SK-N-SH (cell line): ENCODE data around the gene SSUH2. TPM values are rescaled to one million over a fixed set of nuclear protein-coding genes. Genes with fewer than 3 reads are reported as not detected.
A peak's percentile ranks its signal among the peaks of the same experiment; 100 is the strongest.

Experiments used
- CTCF ChIA-PET: fragments of 300-600, 350-600 bp; formaldehyde crosslinking; extraction: SDS; loops from one replicate; lab custom pipeline; 2021; lab: Yijun Ruan, JAX
- POLR2A ChIA-PET: fragments of 350-600 bp; sonication (Branson Sonifier 250); formaldehyde crosslinking; extraction: SDS; loops from one replicate; lab custom pipeline; 2020; ENCODE audit warnings: antibody characterized with exemption, inconsistent platforms; lab: Yijun Ruan, JAX
- DNase-seq: peaks from one replicate; pipeline ENCODE4 v3.0.0; 2012
- H2AFZ ChIP-seq: fragments of 200-600 bp; sonication (generic); 2 replicates; pipeline ENCODE4 v1.8.1; 2016; ENCODE audit warnings: antibody characterized with exemption, mild to moderate bottlenecking, low read depth
- H3F3A ChIP-seq: fragments of 200-600 bp; sonication (generic); replicated peaks from 2 replicates; pipeline ENCODE3; 2016; ENCODE audit warnings: antibody characterized with exemption, mild to moderate bottlenecking; ENCODE audit not compliant: insufficient read depth
- H3K27ac ChIP-seq, 2 experiments: fragments of 200-500 bp in 1 of 2; fragments of 200-600 bp in 1 of 2; sonication (Bioruptor generic) in 1 of 2; sonication (generic), shearing (Covaris generic) in 1 of 2; 2 replicates each; pipeline versions ENCODE4 v1.5.1 to v1.6.1; 2014 to 2016; ENCODE audit warnings: low read depth in 2 of 2, inconsistent platforms in 1 of 2, low read length in 1 of 2, mild to moderate bottlenecking in 1 of 2, mixed read lengths in 1 of 2
- H3K27me3 ChIP-seq: fragments of 200-600 bp; sonication (generic), shearing (Covaris generic); 2 replicates; pipeline ENCODE4 v1.6.1; 2016; ENCODE audit warnings: mixed run types; ENCODE audit not compliant: insufficient read depth
- H3K36me3 ChIP-seq, 2 experiments: fragments of 200-500 bp in 1 of 2; fragments of 200-600 bp in 1 of 2; sonication (Bioruptor generic) in 1 of 2; sonication (generic) in 1 of 2; replicated peaks in 1 of 2; 2 replicates each; pipeline versions ENCODE3 to v1.5.1; 2014 to 2016; ENCODE audit warnings: low read length in 1 of 2, mild to moderate bottlenecking in 1 of 2; ENCODE audit not compliant: insufficient read depth in 2 of 2, control insufficient read depth in 1 of 2
- H3K4me1 ChIP-seq, 2 experiments: fragments of 200-500 bp in 1 of 2; fragments of 200-600 bp in 1 of 2; sonication (Bioruptor generic) in 1 of 2; sonication (generic), shearing (Covaris generic) in 1 of 2; 2 replicates each; pipeline versions ENCODE4 v1.5.1 to v1.6.1; 2014 to 2016; ENCODE audit warnings: low read depth in 1 of 2, low read length in 1 of 2, mixed run types in 1 of 2; ENCODE audit not compliant: insufficient read depth in 2 of 2, control insufficient read depth in 1 of 2
- H3K4me2 ChIP-seq: fragments of 200-600 bp; sonication (generic), shearing (Covaris generic); 2 replicates; pipeline ENCODE4 v1.6.1; 2017; ENCODE audit warnings: mixed run types
- H3K4me3 ChIP-seq, 2 experiments: fragments of 200-500 bp in 1 of 2; fragments of 200-600 bp in 1 of 2; sonication (Bioruptor generic) in 1 of 2; sonication (generic), shearing (Covaris generic) in 1 of 2; 2 replicates each; pipeline versions ENCODE4 v1.5.1 to v1.8.1; 2014 to 2016; ENCODE audit warnings: low read depth in 2 of 2, inconsistent platforms in 1 of 2, low read length in 1 of 2, mild to moderate bottlenecking in 1 of 2, mixed read lengths in 1 of 2, moderate library complexity in 1 of 2
- H3K79me2 ChIP-seq: fragments of 200-600 bp; sonication (generic); 2 replicates; pipeline ENCODE4 v1.8.1; 2017; ENCODE audit warnings: mild to moderate bottlenecking; ENCODE audit not compliant: insufficient read depth
- H3K9ac ChIP-seq: fragments of 200-600 bp; sonication (generic); 2 replicates; pipeline ENCODE4 v1.6.1; 2017; ENCODE audit warnings: mixed run types
- H3K9me2 ChIP-seq: fragments of 200-600 bp; sonication (generic); 2 replicates; pipeline ENCODE4 v1.6.1; 2017; ENCODE audit warnings: mixed run types
- H3K9me3 ChIP-seq: fragments of 200-600 bp; sonication (generic); 2 replicates; pipeline ENCODE4 v1.6.1; 2017; ENCODE audit warnings: mixed run types, mild to moderate bottlenecking, moderate library complexity
- H4K20me1 ChIP-seq: fragments of 200-600 bp; sonication (generic); 2 replicates; pipeline ENCODE4 v1.6.1; 2017; ENCODE audit warnings: mild to moderate bottlenecking, mixed run types; ENCODE audit not compliant: insufficient read depth
- CHD2 ChIP-seq: fragments of 150-350 bp; IDR thresholded peaks from 2 replicates; pipeline ENCODE4 v1.6.1; 2018; ENCODE audit warnings: low read length; ENCODE audit not compliant: partially characterized antibody
- FOSL2 ChIP-seq: IDR thresholded peaks from 2 replicates; pipeline ENCODE4 v1.4.0; 2012; ENCODE audit warnings: low read depth, mild to moderate bottlenecking, moderate library complexity, borderline replicate concordance
- FOXJ3 ChIP-seq: sonication (generic); formaldehyde crosslinking; IDR thresholded peaks from 2 replicates; pipeline ENCODE4 v1.5.1; 2020; ENCODE audit warnings: mild to moderate bottlenecking, missing genetic modification reagents
- FOXM1 ChIP-seq: IDR thresholded peaks from 2 replicates; pipeline ENCODE4 v1.4.0; 2012; ENCODE audit warnings: low read depth, mild to moderate bottlenecking
- GATA2 ChIP-seq: sonication (generic); formaldehyde crosslinking; IDR thresholded peaks from 2 replicates; pipeline ENCODE4 v1.5.0; 2020; ENCODE audit warnings: mild to moderate bottlenecking, missing genetic modification reagents
- JUND ChIP-seq: IDR thresholded peaks from 2 replicates; pipeline ENCODE4 v1.4.0; 2012
- MEF2A ChIP-seq: IDR thresholded peaks from 2 replicates; pipeline ENCODE4 v1.4.0; 2012; ENCODE audit warnings: low read depth, borderline replicate concordance
- MXI1 ChIP-seq: IDR thresholded peaks from 2 replicates; pipeline ENCODE4 v1.6.1; 2012; ENCODE audit warnings: mild to moderate bottlenecking, low read depth, low read length, improper control_type of control experiment
- NRF1 ChIP-seq: IDR thresholded peaks from 2 replicates; pipeline ENCODE4 v1.6.1; 2012; ENCODE audit warnings: low read depth, mild to moderate bottlenecking, low read length
- POLR2AphosphoS5 ChIP-seq: IDR thresholded peaks from 2 replicates; pipeline ENCODE4 v1.6.1; 2012; ENCODE audit warnings: low read depth, low read length
- RAD21 ChIP-seq: IDR thresholded peaks from 2 replicates; pipeline ENCODE4 v1.6.1; 2012; ENCODE audit warnings: mild to moderate bottlenecking, low read length
- RFX5 ChIP-seq: IDR thresholded peaks from 2 replicates; pipeline ENCODE4 v1.6.1; 2012; ENCODE audit warnings: mild to moderate bottlenecking, improper control_type of control experiment, low read length
- RXRA ChIP-seq: IDR thresholded peaks from 2 replicates; pipeline ENCODE4 v1.4.0; 2012; ENCODE audit warnings: low read depth, mild to moderate bottlenecking, borderline replicate concordance
- SIN3A ChIP-seq: IDR thresholded peaks from 2 replicates; pipeline ENCODE4 v1.6.1; 2012; ENCODE audit warnings: low read depth, mild to moderate bottlenecking, low read length, moderate library complexity, borderline replicate concordance
- SMC3 ChIP-seq: IDR thresholded peaks from 2 replicates; pipeline ENCODE4 v1.6.1; 2012; ENCODE audit warnings: low read depth, low read length, improper control_type of control experiment
- TAF1 ChIP-seq: IDR thresholded peaks from 2 replicates; pipeline ENCODE4 v1.6.1; 2012; ENCODE audit warnings: low read depth, mild to moderate bottlenecking, low read length, moderate library complexity, borderline replicate concordance
- TCF12 ChIP-seq: IDR thresholded peaks from 2 replicates; pipeline ENCODE4 v1.4.0; 2012
- YY1 ChIP-seq: IDR thresholded peaks from 2 replicates; pipeline ENCODE4 v1.4.0; 2012; ENCODE audit warnings: low read depth, mild to moderate bottlenecking
- WGBS: methylation state at CpG from one replicate; pipeline ENCODE4 v1.1.6; 2017; ENCODE audit warnings: low lambda C conversion rate; 5-methylcytosine and 5-hydroxymethylcytosine counted together
- polyA plus RNA-seq, 3 experiments: library from polyadenylated mRNA; depleted of rRNA; stranded (reverse); fragments of >200 nt; gene quantifications; 2 replicates each; pipeline ENCODE4 v1.2.3, GENCODE V29; 2012
- TF ChIP-seq, protein P1 (sequence below): IDR thresholded peaks from 2 replicates; pipeline ENCODE4 v1.4.0; 2012; ENCODE audit warnings: low read depth, borderline replicate concordance
- TF ChIP-seq, protein P2 (sequence below): fragments of 200-600 bp; sonication (generic); IDR thresholded peaks from 2 replicates; pipeline ENCODE4 v1.6.1; 2017; ENCODE audit warnings: antibody characterized with exemption, mild to moderate bottlenecking, moderate library complexity
- TF ChIP-seq, protein P3 (sequence below): fragments of 150-350 bp; IDR thresholded peaks from 2 replicates; pipeline ENCODE4 v1.6.1; 2016; ENCODE audit warnings: mild to moderate bottlenecking, low read depth, low read length
- TF ChIP-seq, protein P4 (sequence below): fragments of 150-350 bp; IDR thresholded peaks from 2 replicates; pipeline ENCODE4 v1.6.1; 2017; ENCODE audit warnings: antibody characterized with exemption, low read length, low read depth, borderline replicate concordance
- TF ChIP-seq, protein P5 (sequence below): IDR thresholded peaks from 2 replicates; pipeline ENCODE4; 2012

Gene SSUH2
- polyA plus RNA-seq, 1 of the 3 experiments (the other 2 are of a cell fraction): 0.18 TPM

DNA sequence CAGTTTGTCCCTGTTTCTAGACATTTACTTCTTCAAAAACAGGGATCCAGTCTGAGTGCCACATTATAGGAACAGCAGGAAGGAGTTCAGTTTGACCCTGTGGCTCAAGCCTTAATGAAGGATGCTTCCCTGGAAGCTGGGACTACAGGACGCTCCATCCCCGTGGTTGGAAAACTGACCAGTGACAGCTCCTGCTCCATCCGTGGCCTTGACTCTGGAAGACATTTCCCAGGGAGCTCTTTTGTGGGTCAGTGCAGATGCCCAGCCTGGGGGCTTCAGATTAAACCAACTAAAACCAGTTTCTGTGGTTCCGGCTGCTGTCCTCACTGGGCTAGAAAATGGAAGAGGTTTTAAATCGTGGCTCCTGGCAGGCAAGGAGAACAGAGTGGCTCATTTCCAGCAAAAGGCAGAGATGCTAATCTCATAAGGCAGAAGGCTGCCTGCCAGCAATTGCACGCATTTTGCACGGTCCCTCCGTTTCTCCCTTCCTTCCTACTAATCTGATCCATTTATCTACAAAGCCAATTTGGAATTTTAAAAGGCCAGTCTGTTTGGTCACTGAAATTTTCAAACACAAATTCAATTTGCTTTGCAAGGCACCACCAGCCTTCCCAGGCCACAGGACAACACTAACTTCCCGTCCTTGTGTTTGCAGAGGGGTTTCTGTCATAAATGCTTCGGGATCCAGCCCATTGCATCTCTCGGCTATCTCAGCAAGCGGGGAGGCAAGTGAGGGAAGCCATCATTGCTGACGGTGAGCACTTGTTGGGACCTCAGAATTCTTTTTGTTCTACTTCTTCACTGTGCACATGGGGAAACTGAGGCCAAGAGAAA, 6.2 kb upstream of the SSUH2 start:
- peaks cover 12 to 62% of the 10 kb centered on the region in 2 experiments for H3K4me1 ChIP-seq
- peak overlapping the region; percentile 9 to 38; a peak in 3 of 4 replicates for H3K4me3 ChIP-seq
- H4K20me1 ChIP-seq: no peaks in the 10 kb centered on the region
- H2AFZ ChIP-seq: peak overlapping the region; percentile 64; the same call in 1 of the 2 replicates
- no peaks in the 10 kb centered on the region for H3K36me3 ChIP-seq
- peak; percentile 80 for DNase-seq
- ChIA-PET POLR2A (interaction anchor here (0.8 to 1.3 kb wide), 7 partner anchors 8 to 149 kb away, joined by 3 to 10 read pairs (median 3); partner anchors contain the start of gene LMCD1), CTCF (interaction anchor here (0.7 to 1.3 kb wide), 7 partner anchors 13 to 209 kb away, joined by 3 to 4 read pairs (median 3); partner anchors contain the start of gene OXTR)
- WGBS: 21% methylated on average over 12 of the region's 13 CpGs
- peaks cover 6% of the 10 kb centered on the region for H3F3A ChIP-seq
- no peaks in the 10 kb centered on the region for H3K9me3 ChIP-seq
- no peaks in the 10 kb centered on the region for H3K27me3 ChIP-seq
- H3K27ac ChIP-seq: peak overlapping the region; percentile 50 to 100; a peak in 3 of 4 replicates
- H3K9ac ChIP-seq: no peak overlapping the region
- no peaks in the 10 kb centered on the region for H3K79me2 ChIP-seq
- H3K9me2 ChIP-seq: no peaks in the 10 kb centered on the region
- H3K4me2 ChIP-seq: peak overlapping the region; percentile 67
- no peak for TF ChIP-seq RFX5
- no peak for TF ChIP-seq YY1
- TF ChIP-seq FOXM1: 0 out of 2 replicates have a peak, but pooled peaks have one; percentile 54
- TF ChIP-seq, protein P1, sequence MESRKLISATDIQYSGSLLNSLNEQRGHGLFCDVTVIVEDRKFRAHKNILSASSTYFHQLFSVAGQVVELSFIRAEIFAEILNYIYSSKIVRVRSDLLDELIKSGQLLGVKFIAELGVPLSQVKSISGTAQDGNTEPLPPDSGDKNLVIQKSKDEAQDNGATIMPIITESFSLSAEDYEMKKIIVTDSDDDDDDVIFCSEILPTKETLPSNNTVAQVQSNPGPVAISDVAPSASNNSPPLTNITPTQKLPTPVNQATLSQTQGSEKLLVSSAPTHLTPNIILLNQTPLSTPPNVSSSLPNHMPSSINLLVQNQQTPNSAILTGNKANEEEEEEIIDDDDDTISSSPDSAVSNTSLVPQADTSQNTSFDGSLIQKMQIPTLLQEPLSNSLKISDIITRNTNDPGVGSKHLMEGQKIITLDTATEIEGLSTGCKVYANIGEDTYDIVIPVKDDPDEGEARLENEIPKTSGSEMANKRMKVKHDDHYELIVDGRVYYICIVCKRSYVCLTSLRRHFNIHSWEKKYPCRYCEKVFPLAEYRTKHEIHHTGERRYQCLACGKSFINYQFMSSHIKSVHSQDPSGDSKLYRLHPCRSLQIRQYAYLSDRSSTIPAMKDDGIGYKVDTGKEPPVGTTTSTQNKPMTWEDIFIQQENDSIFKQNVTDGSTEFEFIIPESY: no peak
- no peak for TF ChIP-seq SMC3
- TF ChIP-seq TAF1: no peak
- TF ChIP-seq GATA2 (CRISPR knock-in tag): peak; percentile 99
- TF ChIP-seq MXI1: peak; percentile 82; the same call in 1 of the 2 replicates
- TF ChIP-seq, protein P2, sequence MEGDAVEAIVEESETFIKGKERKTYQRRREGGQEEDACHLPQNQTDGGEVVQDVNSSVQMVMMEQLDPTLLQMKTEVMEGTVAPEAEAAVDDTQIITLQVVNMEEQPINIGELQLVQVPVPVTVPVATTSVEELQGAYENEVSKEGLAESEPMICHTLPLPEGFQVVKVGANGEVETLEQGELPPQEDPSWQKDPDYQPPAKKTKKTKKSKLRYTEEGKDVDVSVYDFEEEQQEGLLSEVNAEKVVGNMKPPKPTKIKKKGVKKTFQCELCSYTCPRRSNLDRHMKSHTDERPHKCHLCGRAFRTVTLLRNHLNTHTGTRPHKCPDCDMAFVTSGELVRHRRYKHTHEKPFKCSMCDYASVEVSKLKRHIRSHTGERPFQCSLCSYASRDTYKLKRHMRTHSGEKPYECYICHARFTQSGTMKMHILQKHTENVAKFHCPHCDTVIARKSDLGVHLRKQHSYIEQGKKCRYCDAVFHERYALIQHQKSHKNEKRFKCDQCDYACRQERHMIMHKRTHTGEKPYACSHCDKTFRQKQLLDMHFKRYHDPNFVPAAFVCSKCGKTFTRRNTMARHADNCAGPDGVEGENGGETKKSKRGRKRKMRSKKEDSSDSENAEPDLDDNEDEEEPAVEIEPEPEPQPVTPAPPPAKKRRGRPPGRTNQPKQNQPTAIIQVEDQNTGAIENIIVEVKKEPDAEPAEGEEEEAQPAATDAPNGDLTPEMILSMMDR: no peak
- TF ChIP-seq, protein P3, sequence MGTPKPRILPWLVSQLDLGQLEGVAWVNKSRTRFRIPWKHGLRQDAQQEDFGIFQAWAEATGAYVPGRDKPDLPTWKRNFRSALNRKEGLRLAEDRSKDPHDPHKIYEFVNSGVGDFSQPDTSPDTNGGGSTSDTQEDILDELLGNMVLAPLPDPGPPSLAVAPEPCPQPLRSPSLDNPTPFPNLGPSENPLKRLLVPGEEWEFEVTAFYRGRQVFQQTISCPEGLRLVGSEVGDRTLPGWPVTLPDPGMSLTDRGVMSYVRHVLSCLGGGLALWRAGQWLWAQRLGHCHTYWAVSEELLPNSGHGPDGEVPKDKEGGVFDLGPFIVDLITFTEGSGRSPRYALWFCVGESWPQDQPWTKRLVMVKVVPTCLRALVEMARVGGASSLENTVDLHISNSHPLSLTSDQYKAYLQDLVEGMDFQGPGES: no peak
- TF ChIP-seq FOSL2: no peak
- no peak for TF ChIP-seq NRF1
- TF ChIP-seq, protein P4, sequence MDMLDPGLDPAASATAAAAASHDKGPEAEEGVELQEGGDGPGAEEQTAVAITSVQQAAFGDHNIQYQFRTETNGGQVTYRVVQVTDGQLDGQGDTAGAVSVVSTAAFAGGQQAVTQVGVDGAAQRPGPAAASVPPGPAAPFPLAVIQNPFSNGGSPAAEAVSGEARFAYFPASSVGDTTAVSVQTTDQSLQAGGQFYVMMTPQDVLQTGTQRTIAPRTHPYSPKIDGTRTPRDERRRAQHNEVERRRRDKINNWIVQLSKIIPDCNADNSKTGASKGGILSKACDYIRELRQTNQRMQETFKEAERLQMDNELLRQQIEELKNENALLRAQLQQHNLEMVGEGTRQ: no peak
- TF ChIP-seq CHD2: peak; percentile 88
- TF ChIP-seq SIN3A: peak; percentile 36; the same call in 1 of the 2 replicates
- peak; percentile 89 for TF ChIP-seq FOXJ3 (CRISPR knock-in tag)
- TF ChIP-seq RXRA: no peak
- no peak; the same call in none of the 2 replicates for TF ChIP-seq RAD21
- no peak for TF ChIP-seq MEF2A
- peak; percentile 58; the same call in 1 of the 2 replicates for TF ChIP-seq POLR2AphosphoS5
- TF ChIP-seq JUND: peak; percentile 41
- TF ChIP-seq TCF12: peak; percentile 71
- TF ChIP-seq, protein P5, sequence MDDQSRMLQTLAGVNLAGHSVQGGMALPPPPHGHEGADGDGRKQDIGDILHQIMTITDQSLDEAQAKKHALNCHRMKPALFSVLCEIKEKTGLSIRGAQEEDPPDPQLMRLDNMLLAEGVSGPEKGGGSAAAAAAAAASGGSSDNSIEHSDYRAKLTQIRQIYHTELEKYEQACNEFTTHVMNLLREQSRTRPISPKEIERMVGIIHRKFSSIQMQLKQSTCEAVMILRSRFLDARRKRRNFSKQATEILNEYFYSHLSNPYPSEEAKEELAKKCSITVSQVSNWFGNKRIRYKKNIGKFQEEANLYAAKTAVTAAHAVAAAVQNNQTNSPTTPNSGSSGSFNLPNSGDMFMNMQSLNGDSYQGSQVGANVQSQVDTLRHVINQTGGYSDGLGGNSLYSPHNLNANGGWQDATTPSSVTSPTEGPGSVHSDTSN: peak; percentile 70
